SK-N-SH treated with all-trans-retinoic acid at 6 μM for 48 hours (cell line): ENCODE data around the gene TOGARAM1.

Experiments used
- CSDC2 ChIP-seq: fragments of 250-450 bp; sonication (Bioruptor Pico); IDR thresholded peaks from 2 replicates; pipeline ENCODE4 v1.5.0; 2020; ENCODE audit warnings: mild to moderate bottlenecking, moderate library complexity
- OSR1 ChIP-seq: fragments of 250-450 bp; sonication (Bioruptor Pico); IDR thresholded peaks from 2 replicates; pipeline ENCODE4 v1.8.0; 2022; ENCODE audit warnings: moderate library complexity, mild to moderate bottlenecking, inconsistent platforms
- POU6F1 ChIP-seq: fragments of 250-450 bp; sonication (Bioruptor Pico); IDR thresholded peaks from 2 replicates; pipeline ENCODE4 v1.8.0; 2021; ENCODE audit warnings: low read depth, mild to moderate bottlenecking, moderate library complexity, borderline replicate concordance
- RARB ChIP-seq: fragments of 250-450 bp; sonication (Bioruptor Pico); IDR thresholded peaks from 2 replicates; pipeline ENCODE4 v1.8.0; 2021; ENCODE audit warnings: mild to moderate bottlenecking, moderate library complexity
- ZFP3 ChIP-seq: fragments of 250-450 bp; sonication (Bioruptor Pico); IDR thresholded peaks from 2 replicates; pipeline ENCODE4 v1.5.0; 2020; ENCODE audit warnings: mild to moderate bottlenecking, moderate library complexity
- ZNF8 ChIP-seq: fragments of 450-650 bp; formaldehyde crosslinking; IDR thresholded peaks from 2 replicates; pipeline ENCODE4 v1.5.0; 2020; ENCODE audit warnings: mild to moderate bottlenecking, moderate library complexity

DNA sequence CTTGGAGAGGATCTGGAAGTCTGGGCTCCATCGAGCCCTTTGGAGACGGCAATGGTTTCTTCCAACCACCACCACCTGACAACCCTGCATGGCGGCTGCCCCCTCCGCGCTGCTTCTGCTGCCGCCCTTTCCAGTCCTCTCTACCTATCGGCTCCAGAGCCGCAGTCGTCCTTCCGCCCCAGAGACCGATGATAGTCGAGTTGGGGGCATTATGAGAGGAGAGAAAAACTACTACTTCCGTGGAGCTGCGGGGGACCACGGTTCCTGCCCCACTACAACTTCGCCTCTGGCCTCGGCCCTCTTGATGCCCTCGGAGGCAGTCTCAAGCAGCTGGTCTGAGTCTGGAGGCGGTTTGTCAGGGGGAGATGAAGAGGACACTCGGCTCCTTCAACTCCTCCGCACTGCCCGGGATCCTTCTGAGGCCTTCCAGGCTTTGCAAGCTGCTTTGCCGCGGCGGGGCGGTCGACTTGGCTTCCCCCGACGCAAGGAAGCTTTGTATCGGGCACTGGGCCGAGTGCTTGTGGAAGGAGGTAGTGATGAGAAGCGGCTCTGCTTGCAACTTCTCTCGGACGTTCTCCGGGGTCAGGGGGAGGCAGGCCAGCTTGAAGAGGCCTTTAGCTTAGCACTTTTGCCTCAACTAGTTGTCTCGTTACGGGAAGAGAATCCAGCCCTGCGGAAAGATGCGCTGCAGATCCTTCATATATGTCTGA lies 499 bp downstream of the TOGARAM1 start:
- no peak for TF ChIP-seq ZFP3 (CRISPR knock-in tag)
- TF ChIP-seq ZNF8 (CRISPR knock-in tag): no peak
- TF ChIP-seq RARB: no peak
- TF ChIP-seq POU6F1: no peak
- TF ChIP-seq CSDC2: no peak
- no peak for TF ChIP-seq OSR1 (CRISPR knock-in tag)
